WERI-Rb-1 (cell line): ENCODE data around the gene PLOD2.
"Not testable (repeated sequence)": the region's sequence is repeated elsewhere in the genome, so short reads cannot be mapped to it uniquely, and the experiment has no call there.

ENCODE experiments used
- DNase-seq: peaks from one replicate; pipeline ENCODE4 v3.0.0-alpha.2; 2020
- H3K27ac ChIP-seq: fragments of 250-450 bp; sonication (Bioruptor Pico); 2 replicates; pipeline ENCODE4 v1.5.1; 2020; ENCODE audit warnings: mild to moderate bottlenecking, moderate library complexity
- H3K27me3 ChIP-seq: fragments of 250-450 bp; sonication (Bioruptor Pico); 2 replicates; pipeline ENCODE4 v1.5.1; 2021; ENCODE audit warnings: mild to moderate bottlenecking, low read depth, moderate library complexity; ENCODE audit not compliant: insufficient read depth, severe bottlenecking
- H3K36me3 ChIP-seq: fragments of 250-450 bp; sonication (Bioruptor Pico); 2 replicates; pipeline ENCODE4 v1.5.1; 2020; ENCODE audit warnings: mild to moderate bottlenecking, moderate library complexity
- H3K4me3 ChIP-seq: 2 replicates; pipeline ENCODE4 v1.5.1; 2011; ENCODE audit warnings: low read depth, mild to moderate bottlenecking, control low read depth, low read length
- H3K9me3 ChIP-seq: fragments of 250-450 bp; sonication (Bioruptor Pico); 2 replicates; pipeline ENCODE4 v1.5.1; 2021; ENCODE audit warnings: mild to moderate bottlenecking, moderate library complexity; ENCODE audit not compliant: severe bottlenecking
- TF ChIP-seq, protein P1 (sequence below): IDR thresholded peaks from 2 replicates; pipeline ENCODE4 v1.5.1; 2011; ENCODE audit warnings: low read depth, mild to moderate bottlenecking, control low read depth, inconsistent platforms, low read length

PLOD2 gene

GRCh38 chr3:146115619-146116018 is 45.4 kb downstream of the PLOD2 start:
- H3K27me3 ChIP-seq = no peaks in the 10 kb centered on the region
- H3K27ac ChIP-seq = no peak overlapping the region
- TF ChIP-seq, protein P1, sequence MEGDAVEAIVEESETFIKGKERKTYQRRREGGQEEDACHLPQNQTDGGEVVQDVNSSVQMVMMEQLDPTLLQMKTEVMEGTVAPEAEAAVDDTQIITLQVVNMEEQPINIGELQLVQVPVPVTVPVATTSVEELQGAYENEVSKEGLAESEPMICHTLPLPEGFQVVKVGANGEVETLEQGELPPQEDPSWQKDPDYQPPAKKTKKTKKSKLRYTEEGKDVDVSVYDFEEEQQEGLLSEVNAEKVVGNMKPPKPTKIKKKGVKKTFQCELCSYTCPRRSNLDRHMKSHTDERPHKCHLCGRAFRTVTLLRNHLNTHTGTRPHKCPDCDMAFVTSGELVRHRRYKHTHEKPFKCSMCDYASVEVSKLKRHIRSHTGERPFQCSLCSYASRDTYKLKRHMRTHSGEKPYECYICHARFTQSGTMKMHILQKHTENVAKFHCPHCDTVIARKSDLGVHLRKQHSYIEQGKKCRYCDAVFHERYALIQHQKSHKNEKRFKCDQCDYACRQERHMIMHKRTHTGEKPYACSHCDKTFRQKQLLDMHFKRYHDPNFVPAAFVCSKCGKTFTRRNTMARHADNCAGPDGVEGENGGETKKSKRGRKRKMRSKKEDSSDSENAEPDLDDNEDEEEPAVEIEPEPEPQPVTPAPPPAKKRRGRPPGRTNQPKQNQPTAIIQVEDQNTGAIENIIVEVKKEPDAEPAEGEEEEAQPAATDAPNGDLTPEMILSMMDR = no peak
- no peak for DNase-seq
- no peaks in the 10 kb centered on the region for H3K36me3 ChIP-seq
- H3K9me3 ChIP-seq = peaks cover 3% of the 10 kb centered on the region
- H3K4me3 ChIP-seq = no peak overlapping the region

GRCh38 chr3:146113804-146114203 is 47.2 kb downstream of the PLOD2 start:
- not testable (repeated sequence) for H3K27ac ChIP-seq, DNase-seq, H3K9me3 ChIP-seq, H3K36me3 ChIP-seq, H3K27me3 ChIP-seq, H3K4me3 ChIP-seq

- DNase-seq = no peak
- H3K27me3 ChIP-seq = no peaks in the 10 kb centered on the region
- peaks cover 3% of the 10 kb centered on the region for H3K9me3 ChIP-seq
- H3K36me3 ChIP-seq = no peaks in the 10 kb centered on the region
- no peak overlapping the region for H3K4me3 ChIP-seq
- TF ChIP-seq, protein P1 = no peak
- H3K27ac ChIP-seq = no peak overlapping the region
Measured at GRCh38 chr3:146111337-146111736, 49.6 kb downstream of the PLOD2 start.

GRCh38 chr3:146110161-146110560 is 50.8 kb downstream of the PLOD2 start:
- H3K4me3 ChIP-seq = no peak overlapping the region
- no peaks in the 10 kb centered on the region for H3K27me3 ChIP-seq
- peaks cover 3% of the 10 kb centered on the region for H3K9me3 ChIP-seq
- no peak for DNase-seq
- H3K36me3 ChIP-seq = no peaks in the 10 kb centered on the region
- no peak overlapping the region for H3K27ac ChIP-seq
- TF ChIP-seq, protein P1 = no peak

DNA sequence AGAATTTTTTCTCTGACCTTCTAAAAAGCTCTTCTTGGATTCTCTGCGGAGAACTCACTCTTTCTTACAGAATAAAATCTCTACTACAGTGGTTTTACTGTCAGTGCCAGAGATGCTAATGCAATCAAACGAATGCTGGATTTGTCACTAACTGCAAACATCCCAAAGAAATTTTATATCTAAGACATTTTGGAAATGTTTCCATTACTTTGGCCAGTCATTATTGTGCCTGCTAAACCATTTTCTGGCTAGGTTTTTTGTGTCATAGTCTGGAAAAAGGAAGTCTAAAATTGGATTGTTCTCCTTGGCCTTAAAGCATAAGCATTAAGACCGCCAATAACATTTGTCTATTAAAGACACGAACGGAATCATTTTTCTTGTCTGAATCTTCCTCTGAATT is 54.0 kb downstream of the PLOD2 start:
- H3K36me3 ChIP-seq = no peaks in the 10 kb centered on the region
- no peak overlapping the region for H3K27ac ChIP-seq
- H3K27me3 ChIP-seq = no peaks in the 10 kb centered on the region
- TF ChIP-seq, protein P1 = no peak
- H3K4me3 ChIP-seq = no peak overlapping the region
- DNase-seq = no peak
- no peaks in the 10 kb centered on the region for H3K9me3 ChIP-seq

DNA sequence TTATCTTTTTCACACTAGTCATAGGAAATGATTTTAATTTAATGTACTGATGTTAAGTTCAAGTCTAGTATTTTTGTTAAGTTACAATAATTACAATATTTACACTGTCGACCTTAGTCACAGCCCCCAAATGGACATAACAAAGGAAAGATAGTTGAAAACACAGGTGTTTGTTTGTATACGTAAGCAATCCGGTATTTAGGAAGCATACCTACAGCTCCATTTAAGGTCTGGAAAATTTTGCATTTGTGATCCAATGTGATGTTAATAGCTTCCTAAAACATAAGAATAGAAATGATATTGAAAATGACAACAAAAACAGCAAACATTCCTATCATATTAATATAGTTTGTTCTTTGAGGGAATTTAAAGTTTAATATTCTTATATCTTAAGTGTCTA is 56.9 kb downstream of the PLOD2 start:
- no peaks in the 10 kb centered on the region for H3K36me3 ChIP-seq

More for the DNA sequence above, 56.9 kb downstream of the PLOD2 start:
- Histone ChIP-seq H3K9me3 (no peaks in the 10 kb centered on the region), H3K4me3 (no peak overlapping the region), H3K27ac (no peak overlapping the region), H3K27me3 (no peaks in the 10 kb centered on the region)
- DNase-seq = no peak
- TF ChIP-seq, protein P1 = no peak
